PC-9 (cell line): ENCODE results near the gene SORCS2. TPM values are rescaled to one million over a fixed set of nuclear protein-coding genes. Genes with fewer than 3 reads are reported as not detected.

Experiments used
- BruUV-seq: library from RNA; stranded (reverse); fragments of 400-500 nt; replicated peaks from 2 replicates; lab custom pipeline; 2021; lab: Mats Ljungman, UMichigan
- CTCF ChIA-PET: fragments of 300-600 bp; sonication (Branson Sonifier 250); formaldehyde crosslinking; loops from one replicate; lab custom pipeline; 2022; ENCODE audit warnings: antibody characterized with exemption; lab: Charles Lee
- POLR2A ChIA-PET: fragments of 300-600 bp; sonication (Branson Sonifier 250); formaldehyde crosslinking; loops from one replicate; lab custom pipeline; 2022; ENCODE audit warnings: antibody characterized with exemption; ENCODE audit not compliant: unreplicated experiment; lab: Charles Lee
- DNase-seq, 2 experiments: peaks; one replicate each; pipeline versions ENCODE4 v3.0.0 to v3.0.0-alpha.2; 2015 to 2022; ENCODE audit warnings: mixed read lengths in 1 of 2
- H2AFZ ChIP-seq: fragments of 200-600 bp; sonication (generic); 2 replicates; pipeline ENCODE4 v1.8.1; 2017; ENCODE audit warnings: antibody characterized with exemption
- H3F3A ChIP-seq: fragments of 200-600 bp; sonication (generic); 2 replicates; pipeline ENCODE4 v1.8.1; 2017; ENCODE audit warnings: antibody characterized with exemption, mild to moderate bottlenecking, low read depth; ENCODE audit not compliant: insufficient read depth
- H3K27ac ChIP-seq: fragments of 200-600 bp; sonication (generic); 2 replicates; pipeline ENCODE4 v1.6.1; 2016; ENCODE audit warnings: mixed run types
- H3K27me3 ChIP-seq: fragments of 200-600 bp; sonication (generic); 2 replicates; pipeline ENCODE4 v1.6.1; 2016; ENCODE audit warnings: low read depth, mixed run types; ENCODE audit not compliant: insufficient read depth
- H3K36me3 ChIP-seq: fragments of 200-600 bp; sonication (generic); 2 replicates; pipeline ENCODE4 v1.6.1; 2016; ENCODE audit warnings: low read depth, mixed run types
- H3K4me1 ChIP-seq: fragments of 200-600 bp; sonication (generic); replicated peaks from 2 replicates; pipeline ENCODE4 v1.6.1; 2016; ENCODE audit warnings: mixed run types; ENCODE audit not compliant: insufficient read depth
- H3K4me2 ChIP-seq: fragments of 200-600 bp; sonication (generic); 2 replicates; pipeline ENCODE4 v1.6.1; 2017; ENCODE audit warnings: mixed run types
- H3K4me3 ChIP-seq: fragments of 200-600 bp; sonication (generic); 2 replicates; pipeline ENCODE4 v1.6.1; 2016; ENCODE audit warnings: mixed run types
- H3K79me2 ChIP-seq: fragments of 200-600 bp; sonication (generic); 2 replicates; pipeline ENCODE4 v1.6.1; 2017; ENCODE audit warnings: low read depth, mixed run types
- H3K9me2 ChIP-seq: fragments of 200-600 bp; sonication (generic); 2 replicates; pipeline ENCODE4 v1.8.1; 2017; ENCODE audit warnings: mild to moderate bottlenecking; ENCODE audit not compliant: insufficient read depth
- H3K9me3 ChIP-seq: fragments of 200-600 bp; sonication (generic); 2 replicates; pipeline ENCODE4 v1.8.1; 2016; ENCODE audit warnings: low read depth; ENCODE audit not compliant: insufficient read depth
- H4K20me1 ChIP-seq: fragments of 200-600 bp; sonication (generic); 2 replicates; pipeline ENCODE4 v1.8.1; 2017; ENCODE audit not compliant: insufficient read depth
- EZH2 ChIP-seq: fragments of 200-600 bp; sonication (generic); IDR thresholded peaks from 2 replicates; pipeline ENCODE4 v1.8.0; 2017; ENCODE audit warnings: antibody characterized with exemption, low read depth
- intact Hi-C: fragments of 100-400 bp; cut with micrococcal nuclease; formaldehyde crosslinking; loops from one replicate; pipeline ENCODE4 v1.10.0; 2022; ENCODE audit not compliant: unreplicated experiment
- total RNA-seq: library from RNA; stranded (reverse); gene quantifications from 2 replicates; pipeline ENCODE4 v1.2.3, GENCODE V29; 2021
- TF ChIP-seq, protein P1 (sequence below): fragments of 200-600 bp; sonication (generic); conservative IDR thresholded peaks from 2 replicates; pipeline ENCODE4 v1.6.1; 2017; ENCODE audit warnings: mixed run types, antibody characterized with exemption, mild to moderate bottlenecking, moderate library complexity

Gene SORCS2
- total RNA-seq, 1 experiment from 2014 or later: 25.8 TPM

DNA sequence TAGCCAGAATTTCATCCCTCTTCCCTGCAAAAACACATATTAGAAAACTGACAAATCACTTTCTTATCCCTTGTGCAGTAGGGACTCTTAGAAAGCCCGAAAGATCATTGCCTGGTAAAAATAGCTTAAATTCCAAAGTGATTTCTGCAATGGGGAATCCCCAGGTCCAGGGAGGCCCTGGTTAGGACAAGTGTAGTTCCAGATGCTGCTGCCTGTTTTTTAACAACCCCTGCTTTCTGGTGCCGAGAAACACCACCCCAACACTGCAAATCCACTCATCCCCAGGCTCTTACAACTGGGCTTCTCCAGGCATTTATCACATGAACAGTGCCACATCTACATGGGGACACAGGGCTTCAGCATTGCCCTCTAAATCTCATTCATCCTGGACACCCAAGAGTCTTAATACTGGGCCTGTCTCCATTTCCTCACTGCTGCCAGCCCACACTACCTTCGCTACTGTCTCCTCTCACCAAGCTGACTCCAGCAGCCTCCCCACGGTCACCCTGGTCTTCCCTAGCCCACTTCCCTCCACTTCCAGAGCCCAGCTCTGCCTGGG is 354.6 kb downstream of the SORCS2 start:
- no peaks in the 10 kb centered on the region for H4K20me1 ChIP-seq
- H3F3A ChIP-seq: no peaks in the 10 kb centered on the region
- H3K4me1 ChIP-seq: no peaks in the 10 kb centered on the region
- no peak overlapping the region for H3K4me3 ChIP-seq
- no peak overlapping the region for H2AFZ ChIP-seq
- no peaks in the 10 kb centered on the region for H3K27me3 ChIP-seq
- no TSS peak for BruUV-seq
- intact Hi-C loops: no loop called here
- TF ChIP-seq EZH2: no peak
- TF ChIP-seq, protein P1, sequence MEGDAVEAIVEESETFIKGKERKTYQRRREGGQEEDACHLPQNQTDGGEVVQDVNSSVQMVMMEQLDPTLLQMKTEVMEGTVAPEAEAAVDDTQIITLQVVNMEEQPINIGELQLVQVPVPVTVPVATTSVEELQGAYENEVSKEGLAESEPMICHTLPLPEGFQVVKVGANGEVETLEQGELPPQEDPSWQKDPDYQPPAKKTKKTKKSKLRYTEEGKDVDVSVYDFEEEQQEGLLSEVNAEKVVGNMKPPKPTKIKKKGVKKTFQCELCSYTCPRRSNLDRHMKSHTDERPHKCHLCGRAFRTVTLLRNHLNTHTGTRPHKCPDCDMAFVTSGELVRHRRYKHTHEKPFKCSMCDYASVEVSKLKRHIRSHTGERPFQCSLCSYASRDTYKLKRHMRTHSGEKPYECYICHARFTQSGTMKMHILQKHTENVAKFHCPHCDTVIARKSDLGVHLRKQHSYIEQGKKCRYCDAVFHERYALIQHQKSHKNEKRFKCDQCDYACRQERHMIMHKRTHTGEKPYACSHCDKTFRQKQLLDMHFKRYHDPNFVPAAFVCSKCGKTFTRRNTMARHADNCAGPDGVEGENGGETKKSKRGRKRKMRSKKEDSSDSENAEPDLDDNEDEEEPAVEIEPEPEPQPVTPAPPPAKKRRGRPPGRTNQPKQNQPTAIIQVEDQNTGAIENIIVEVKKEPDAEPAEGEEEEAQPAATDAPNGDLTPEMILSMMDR: no peak
- no peak overlapping the region for H3K27ac ChIP-seq
- ChIA-PET CTCF (no interaction called here), POLR2A (no interaction called here)
- H3K79me2 ChIP-seq: no peaks in the 10 kb centered on the region
- no peaks in the 10 kb centered on the region for H3K9me3 ChIP-seq
- no peak overlapping the region for H3K4me2 ChIP-seq
- no peaks in the 10 kb centered on the region for H3K36me3 ChIP-seq
- DNase-seq: no peak
- H3K9me2 ChIP-seq: no peaks in the 10 kb centered on the region

DNA sequence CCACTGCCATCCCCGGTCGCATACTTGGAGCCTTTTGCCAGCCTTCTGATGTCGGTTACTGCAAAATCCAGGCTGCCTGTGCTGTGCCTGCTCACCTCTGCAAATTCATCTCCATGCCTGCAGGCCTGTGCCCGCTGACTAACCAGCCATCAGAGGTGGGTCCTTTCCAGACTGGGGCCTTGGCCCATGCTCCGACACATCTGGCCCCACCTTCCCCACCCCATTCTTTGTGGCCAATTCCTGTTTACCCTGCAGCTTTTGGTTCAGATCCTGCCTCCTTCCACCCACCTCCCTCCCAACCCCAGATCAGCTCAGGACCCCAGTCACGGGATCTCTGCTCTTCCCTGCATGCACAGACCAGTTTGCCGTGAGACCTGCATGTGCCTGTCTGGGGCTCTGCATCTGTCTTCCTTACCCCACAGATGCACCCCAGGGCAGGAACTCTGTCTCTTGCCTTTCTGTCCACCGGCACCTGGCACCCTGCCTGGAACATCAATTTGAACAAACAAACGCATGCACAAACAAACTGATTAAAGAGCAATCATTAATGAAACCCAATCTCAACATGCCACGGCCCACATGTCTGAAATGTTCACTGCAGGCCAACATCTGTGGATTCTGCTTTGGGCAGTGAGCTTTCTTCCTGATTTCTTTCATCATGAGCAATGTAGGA is 355.2 kb downstream of the SORCS2 start:
- no peak overlapping the region for H3K4me2 ChIP-seq
- no peaks in the 10 kb centered on the region for H3F3A ChIP-seq
- intact Hi-C loops: no loop called here
- H3K36me3 ChIP-seq: no peaks in the 10 kb centered on the region
- no peaks in the 10 kb centered on the region for H4K20me1 ChIP-seq
- no peak overlapping the region for H3K4me3 ChIP-seq
- no peaks in the 10 kb centered on the region for H3K9me2 ChIP-seq
- POLR2A ChIA-PET: no interaction called here
- no peak for DNase-seq
- no peak overlapping the region for H3K27ac ChIP-seq
- CTCF ChIA-PET: interaction anchor here (0.6 kb wide), 1 partner anchor 146 kb away, joined by 3 read pairs; no protein-coding TSS in a partner anchor
- H3K79me2 ChIP-seq: no peaks in the 10 kb centered on the region
- H3K27me3 ChIP-seq: no peaks in the 10 kb centered on the region
- peaks cover 4% of the 10 kb centered on the region; the same call in 1 of the 2 replicates for H3K9me3 ChIP-seq
- H2AFZ ChIP-seq: no peak overlapping the region
- BruUV-seq: no TSS peak
- TF ChIP-seq, protein P1: no peak
- no peaks in the 10 kb centered on the region for H3K4me1 ChIP-seq

DNA sequence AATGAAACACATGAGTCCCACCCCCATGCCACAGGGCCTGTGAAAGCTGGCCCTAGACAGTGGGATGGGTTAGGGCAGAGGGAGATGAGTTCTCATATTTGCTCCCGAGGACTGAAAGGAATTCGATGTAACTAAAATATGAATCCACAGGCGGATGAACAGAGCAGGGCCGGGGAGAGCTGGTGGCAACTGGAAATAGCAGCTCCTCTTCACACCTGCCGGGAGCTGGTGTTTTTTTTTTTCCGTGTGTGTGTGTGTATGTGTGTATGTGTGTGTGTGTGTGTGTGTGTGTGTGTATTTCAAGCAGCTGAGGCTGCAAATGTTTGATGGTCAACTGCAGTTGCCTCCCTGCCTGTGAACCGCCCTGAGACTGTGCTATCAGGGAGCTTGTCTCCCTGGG is 357.5 kb downstream of the SORCS2 start:
- Histone ChIP-seq H3K36me3 (no peaks in the 10 kb centered on the region), H3K79me2 (no peaks in the 10 kb centered on the region), H3K4me3 (no peak overlapping the region), H3K9me3 (peaks cover 4% of the 10 kb centered on the region; the same call in 1 of the 2 replicates), H3K4me2 (no peak overlapping the region), H3F3A (no peaks in the 10 kb centered on the region), H4K20me1 (no peaks in the 10 kb centered on the region), H3K27me3 (no peaks in the 10 kb centered on the region), H3K9me2 (no peaks in the 10 kb centered on the region), H3K27ac (no peak overlapping the region), H3K4me1 (no peaks in the 10 kb centered on the region), H2AFZ (no peak overlapping the region)
- no peak for DNase-seq
- ChIA-PET CTCF (no interaction called here), POLR2A (no interaction called here)
- BruUV-seq: no TSS peak
- intact Hi-C loops: no loop called here
- TF ChIP-seq, protein P1: no peak
- no peak for TF ChIP-seq EZH2
